ENCODE measurements around the gene RASGRP3.

Gene RASGRP3

GRCh38 chr2:33494877-33495641 lies 18.6 kb downstream of the RASGRP3 start:
- Histone ChIP-seq H3K4me1 (ENCODE audit: control insufficient read depth, insufficient read depth, low read length) (no peaks in the 10 kb centered on the region), H3K36me3 (ENCODE audit: control insufficient read depth, insufficient read depth, low read length) (no peaks in the 10 kb centered on the region), H3K27ac (ENCODE audit: low read depth, low read length) (no peak overlapping the region), H3K27me3 (ENCODE audit: control insufficient read depth, insufficient read depth, low read length) (no peaks in the 10 kb centered on the region), H3K9ac (ENCODE audit: low read length) (no peak overlapping the region), H3K9me3 (ENCODE audit: control insufficient read depth, insufficient read depth, low read depth, low read length) (no peaks in the 10 kb centered on the region), H3K4me3 (ENCODE audit: low read depth, low read length) (no peak overlapping the region)

DNA sequence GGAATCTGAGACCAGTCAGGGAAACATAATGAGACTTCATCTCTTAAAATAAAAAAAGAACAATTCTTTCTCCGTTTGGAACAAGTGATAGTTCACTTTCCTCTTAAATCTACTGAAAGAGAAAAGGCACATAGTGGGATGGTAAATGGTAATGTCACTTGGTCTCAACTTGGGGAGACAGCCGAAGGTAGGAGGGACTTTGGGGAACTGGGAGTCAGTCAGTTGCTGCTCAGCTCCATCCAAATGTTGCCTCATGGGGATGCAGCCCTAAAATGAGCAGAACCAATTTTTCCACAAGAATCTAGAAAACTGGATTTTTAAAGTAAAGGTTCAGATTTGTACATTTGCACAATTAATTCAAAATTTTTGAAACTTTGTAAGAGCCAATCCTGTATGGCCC lies 19.2 kb downstream of the RASGRP3 start:
- Histone ChIP-seq H3K4me1 (ENCODE audit: control insufficient read depth, insufficient read depth, low read length) (no peaks in the 10 kb centered on the region), H3K27me3 (ENCODE audit: control insufficient read depth, insufficient read depth, low read length) (no peaks in the 10 kb centered on the region), H3K9me3 (ENCODE audit: control insufficient read depth, insufficient read depth, low read depth, low read length) (no peaks in the 10 kb centered on the region), H3K27ac (ENCODE audit: low read depth, low read length) (no peak overlapping the region), H3K4me3 (ENCODE audit: low read depth, low read length) (no peak overlapping the region), H3K36me3 (ENCODE audit: control insufficient read depth, insufficient read depth, low read length) (no peaks in the 10 kb centered on the region), H3K9ac (ENCODE audit: low read length) (no peak overlapping the region)

GRCh38 chr2:33496150-33496549 lies 19.7 kb downstream of the RASGRP3 start:
- H3K27me3 ChIP-seq (ENCODE audit: control insufficient read depth, insufficient read depth, low read length): no peaks in the 10 kb centered on the region
- no peaks in the 10 kb centered on the region for H3K9me3 ChIP-seq (ENCODE audit: control insufficient read depth, insufficient read depth, low read depth, low read length)
- no peak overlapping the region for H3K27ac ChIP-seq (ENCODE audit: low read depth, low read length)
- H3K9ac ChIP-seq (ENCODE audit: low read length): no peak overlapping the region
- no peak overlapping the region for H3K4me3 ChIP-seq (ENCODE audit: low read depth, low read length)
- no peaks in the 10 kb centered on the region for H3K36me3 ChIP-seq (ENCODE audit: control insufficient read depth, insufficient read depth, low read length)
- no peaks in the 10 kb centered on the region for H3K4me1 ChIP-seq (ENCODE audit: control insufficient read depth, insufficient read depth, low read length)

DNA sequence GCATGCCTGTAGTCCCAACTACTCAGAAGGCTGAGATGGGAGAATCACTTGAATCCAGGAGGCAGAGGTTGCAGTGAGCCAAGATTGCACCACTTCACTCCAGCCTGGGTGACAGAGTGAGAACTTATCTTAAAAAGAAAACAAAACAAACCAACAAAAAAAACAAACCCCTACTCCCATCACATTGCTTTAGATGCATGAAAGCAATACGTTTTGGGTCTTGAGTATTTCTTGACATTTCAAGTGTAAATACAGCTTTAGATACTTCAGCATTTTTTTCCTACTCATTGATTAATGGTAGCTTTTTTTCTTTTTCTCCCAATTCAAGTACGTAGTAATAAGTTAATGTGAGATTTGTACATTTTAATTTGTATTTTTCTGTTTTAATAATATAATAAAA lies 20.3 kb downstream of the RASGRP3 start:
- H3K4me3 ChIP-seq (ENCODE audit: low read depth, low read length): no peak overlapping the region
- H3K4me1 ChIP-seq (ENCODE audit: control insufficient read depth, insufficient read depth, low read length): no peaks in the 10 kb centered on the region
- H3K9me3 ChIP-seq (ENCODE audit: control insufficient read depth, insufficient read depth, low read depth, low read length): no peaks in the 10 kb centered on the region
- H3K27me3 ChIP-seq (ENCODE audit: control insufficient read depth, insufficient read depth, low read length): no peaks in the 10 kb centered on the region
- H3K27ac ChIP-seq (ENCODE audit: low read depth, low read length): no peak overlapping the region
- H3K9ac ChIP-seq (ENCODE audit: low read length): no peak overlapping the region
- H3K36me3 ChIP-seq (ENCODE audit: control insufficient read depth, insufficient read depth, low read length): no peaks in the 10 kb centered on the region

DNA sequence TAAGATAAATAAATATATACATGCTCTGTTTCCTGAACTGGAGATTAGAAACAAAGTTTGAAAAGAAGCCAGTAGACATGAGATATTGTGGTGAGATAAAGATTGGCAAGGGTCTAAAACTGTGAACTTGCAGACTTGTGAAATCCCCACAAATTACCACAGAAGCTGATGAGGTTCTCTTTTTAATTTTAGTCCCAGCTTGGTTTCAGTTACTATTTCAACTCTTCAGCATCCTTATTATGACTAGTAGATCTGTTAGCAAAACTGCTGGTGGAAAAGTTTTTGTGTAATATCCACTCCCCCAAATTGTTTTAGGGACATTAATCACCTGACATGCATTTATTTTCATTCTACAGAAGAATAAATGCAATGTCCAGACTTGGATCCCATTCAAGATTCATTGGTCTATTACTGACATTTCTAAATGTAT lies 20.8 kb downstream of the RASGRP3 start:
- H3K9me3 ChIP-seq (ENCODE audit: control insufficient read depth, insufficient read depth, low read depth, low read length): no peaks in the 10 kb centered on the region
- H3K4me1 ChIP-seq (ENCODE audit: control insufficient read depth, insufficient read depth, low read length): no peaks in the 10 kb centered on the region
- H3K27ac ChIP-seq (ENCODE audit: low read depth, low read length): no peak overlapping the region
- no peak overlapping the region for H3K9ac ChIP-seq (ENCODE audit: low read length)
- H3K4me3 ChIP-seq (ENCODE audit: low read depth, low read length): no peak overlapping the region
- no peaks in the 10 kb centered on the region for H3K36me3 ChIP-seq (ENCODE audit: control insufficient read depth, insufficient read depth, low read length)
- H3K27me3 ChIP-seq (ENCODE audit: control insufficient read depth, insufficient read depth, low read length): no peaks in the 10 kb centered on the region

DNA sequence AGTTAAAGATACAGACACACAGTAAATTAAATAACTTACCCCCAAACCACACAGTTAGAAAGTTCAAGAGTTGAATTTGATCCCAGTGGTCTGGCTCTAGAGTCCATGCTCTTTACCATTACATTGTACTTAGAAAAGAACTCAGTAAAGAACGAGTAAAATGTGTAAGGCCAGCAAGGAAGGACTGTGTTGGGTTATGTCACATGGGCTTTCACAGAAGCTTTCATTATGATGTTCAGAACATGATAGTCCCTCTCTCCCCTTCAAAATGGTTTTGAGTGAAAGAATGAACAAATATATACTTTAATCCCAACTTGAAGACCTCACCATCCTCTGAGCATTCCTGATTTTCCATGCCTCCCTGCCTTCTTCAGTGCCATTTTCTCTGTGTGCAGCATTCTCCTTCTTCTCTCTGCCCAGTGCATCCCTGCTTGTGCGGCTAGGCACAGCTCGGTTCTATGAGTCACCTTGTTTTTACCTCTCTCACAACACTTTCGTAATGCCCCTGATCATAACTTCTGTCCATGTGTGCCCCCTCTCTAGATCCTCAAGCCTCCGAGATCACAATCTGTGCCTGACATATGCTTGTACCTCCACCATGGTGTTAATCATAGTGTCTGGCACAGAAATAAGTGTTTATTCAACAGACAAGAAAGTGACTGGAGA lies 22.0 kb downstream of the RASGRP3 start:
- no peak overlapping the region for H3K27ac ChIP-seq (ENCODE audit: low read depth, low read length)

DNA sequence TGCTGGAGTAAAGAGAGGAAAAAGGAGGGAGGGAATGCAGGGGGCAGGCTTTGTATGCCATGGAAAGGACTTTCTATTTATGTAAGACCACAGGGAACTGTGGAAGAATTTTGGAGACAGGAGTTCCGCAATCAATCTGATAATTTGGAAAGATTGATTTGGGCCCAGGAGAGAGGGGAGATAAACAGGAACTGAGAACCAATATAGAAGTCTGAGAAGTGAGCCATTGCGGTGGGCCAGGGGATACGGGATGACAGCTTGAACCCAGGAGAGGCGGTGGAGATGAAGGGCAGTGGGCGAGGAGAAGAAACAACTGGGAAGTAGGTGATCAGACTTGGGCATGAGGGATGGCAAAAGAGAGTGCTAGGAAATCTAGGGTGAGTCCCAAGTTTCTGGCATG lies 23.7 kb downstream of the RASGRP3 start:
- no peak overlapping the region for H3K9ac ChIP-seq (ENCODE audit: low read length)
- H3K36me3 ChIP-seq (ENCODE audit: control insufficient read depth, insufficient read depth, low read length): no peaks in the 10 kb centered on the region
- H3K4me3 ChIP-seq (ENCODE audit: low read depth, low read length): no peak overlapping the region
- H3K4me1 ChIP-seq (ENCODE audit: control insufficient read depth, insufficient read depth, low read length): no peaks in the 10 kb centered on the region
- H3K27me3 ChIP-seq (ENCODE audit: control insufficient read depth, insufficient read depth, low read length): no peaks in the 10 kb centered on the region
- H3K9me3 ChIP-seq (ENCODE audit: control insufficient read depth, insufficient read depth, low read depth, low read length): no peaks in the 10 kb centered on the region
- no peak overlapping the region for H3K27ac ChIP-seq (ENCODE audit: low read depth, low read length)

More for the DNA sequence above, 22.0 kb downstream of the RASGRP3 start:
- no peaks in the 10 kb centered on the region for H3K4me1 ChIP-seq (ENCODE audit: control insufficient read depth, insufficient read depth, low read length)
- H3K9me3 ChIP-seq (ENCODE audit: control insufficient read depth, insufficient read depth, low read depth, low read length): no peaks in the 10 kb centered on the region
- no peaks in the 10 kb centered on the region for H3K27me3 ChIP-seq (ENCODE audit: control insufficient read depth, insufficient read depth, low read length)
- no peaks in the 10 kb centered on the region for H3K36me3 ChIP-seq (ENCODE audit: control insufficient read depth, insufficient read depth, low read length)
- H3K4me3 ChIP-seq (ENCODE audit: low read depth, low read length): no peak overlapping the region
- H3K9ac ChIP-seq (ENCODE audit: low read length): no peak overlapping the region

GRCh38 chr2:33502025-33502424 lies 25.6 kb downstream of the RASGRP3 start:
- H3K36me3 ChIP-seq (ENCODE audit: control insufficient read depth, insufficient read depth, low read length): no peaks in the 10 kb centered on the region

DNA sequence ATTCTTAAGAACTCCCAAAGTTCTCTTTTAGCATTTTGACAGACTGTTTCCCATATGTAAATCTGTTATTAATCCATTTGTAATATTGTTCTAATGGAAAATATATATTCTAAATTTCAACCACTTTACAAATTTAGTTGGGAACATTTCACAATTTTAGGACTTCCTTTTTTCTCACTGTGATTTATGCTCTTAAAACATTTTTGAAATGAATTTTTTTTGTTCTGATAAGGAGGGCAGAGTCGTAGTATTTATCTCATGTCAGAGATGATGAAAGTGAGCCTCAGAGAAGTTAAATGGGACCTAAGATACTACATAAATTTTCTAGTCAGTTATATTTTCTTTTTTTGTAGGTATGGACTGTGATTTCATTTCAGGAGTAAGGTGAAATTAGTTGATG lies 26.6 kb downstream of the RASGRP3 start:
- Histone ChIP-seq H3K36me3 (ENCODE audit: control insufficient read depth, insufficient read depth, low read length) (no peaks in the 10 kb centered on the region), H3K4me1 (ENCODE audit: control insufficient read depth, insufficient read depth, low read length) (no peaks in the 10 kb centered on the region), H3K9ac (ENCODE audit: low read length) (no peak overlapping the region), H3K4me3 (ENCODE audit: low read depth, low read length) (no peak overlapping the region), H3K27ac (ENCODE audit: low read depth, low read length) (no peak overlapping the region), H3K27me3 (ENCODE audit: control insufficient read depth, insufficient read depth, low read length) (no peaks in the 10 kb centered on the region), H3K9me3 (ENCODE audit: control insufficient read depth, insufficient read depth, low read depth, low read length) (no peaks in the 10 kb centered on the region)

More at GRCh38 chr2:33502025-33502424, 25.6 kb downstream of the RASGRP3 start:
- no peak overlapping the region for H3K9ac ChIP-seq (ENCODE audit: low read length)
- H3K27me3 ChIP-seq (ENCODE audit: control insufficient read depth, insufficient read depth, low read length): no peaks in the 10 kb centered on the region
- H3K9me3 ChIP-seq (ENCODE audit: control insufficient read depth, insufficient read depth, low read depth, low read length): no peaks in the 10 kb centered on the region
- H3K4me1 ChIP-seq (ENCODE audit: control insufficient read depth, insufficient read depth, low read length): no peaks in the 10 kb centered on the region
- no peak overlapping the region for H3K27ac ChIP-seq (ENCODE audit: low read depth, low read length)
- no peak overlapping the region for H3K4me3 ChIP-seq (ENCODE audit: low read depth, low read length)

- Histone ChIP-seq H3K9ac (ENCODE audit: low read length) (no peak overlapping the region), H3K36me3 (ENCODE audit: control insufficient read depth, insufficient read depth, low read length) (no peaks in the 10 kb centered on the region), H3K27me3 (ENCODE audit: control insufficient read depth, insufficient read depth, low read length) (no peaks in the 10 kb centered on the region), H3K27ac (ENCODE audit: low read depth, low read length) (no peak overlapping the region), H3K9me3 (ENCODE audit: control insufficient read depth, insufficient read depth, low read depth, low read length) (no peaks in the 10 kb centered on the region), H3K4me3 (ENCODE audit: low read depth, low read length) (no peak overlapping the region), H3K4me1 (ENCODE audit: control insufficient read depth, insufficient read depth, low read length) (no peaks in the 10 kb centered on the region)
Measured at GRCh38 chr2:33505966-33506365, 29.5 kb downstream of the RASGRP3 start.

DNA sequence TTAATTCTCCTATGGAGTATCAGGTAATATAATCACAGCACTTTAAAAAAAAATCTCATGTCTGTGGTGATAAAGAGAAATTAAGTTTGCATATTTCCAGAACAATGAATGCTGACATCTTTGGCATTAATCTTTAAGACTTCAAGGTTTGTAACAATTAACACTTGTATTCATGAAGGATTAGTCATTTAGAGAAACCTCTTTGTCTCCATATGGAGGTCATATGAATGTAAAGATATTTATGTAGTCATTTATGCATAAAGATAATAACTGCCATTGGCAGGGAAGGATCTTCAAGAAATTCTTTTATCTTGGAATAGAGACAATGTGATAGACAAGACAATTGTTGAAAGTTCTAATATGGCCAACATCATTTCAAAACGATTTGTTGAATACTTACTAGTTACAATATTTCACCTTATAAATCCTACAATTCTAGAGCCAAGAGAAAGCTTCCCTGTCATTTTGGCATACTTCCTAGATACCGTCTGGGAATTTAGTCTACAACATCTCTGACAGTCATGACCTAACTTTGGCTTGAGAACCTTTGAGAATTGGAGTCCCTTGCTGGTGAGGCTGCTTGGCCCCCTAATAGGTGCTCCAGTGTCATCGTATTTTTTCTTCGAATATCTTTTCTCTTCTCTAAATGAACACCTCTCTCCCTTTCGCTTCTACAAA lies 33.6 kb downstream of the RASGRP3 start:
- no peak overlapping the region for H3K4me3 ChIP-seq (ENCODE audit: low read depth, low read length)
- H3K27ac ChIP-seq (ENCODE audit: low read depth, low read length): no peak overlapping the region
- no peaks in the 10 kb centered on the region for H3K9me3 ChIP-seq (ENCODE audit: control insufficient read depth, insufficient read depth, low read depth, low read length)
- no peaks in the 10 kb centered on the region for H3K36me3 ChIP-seq (ENCODE audit: control insufficient read depth, insufficient read depth, low read length)
- H3K9ac ChIP-seq (ENCODE audit: low read length): no peak overlapping the region
- H3K27me3 ChIP-seq (ENCODE audit: control insufficient read depth, insufficient read depth, low read length): no peaks in the 10 kb centered on the region
- no peaks in the 10 kb centered on the region for H3K4me1 ChIP-seq (ENCODE audit: control insufficient read depth, insufficient read depth, low read length)
